HepG2 (cell line): ENCODE data around the gene JTB. TPM values are rescaled to one million over a fixed set of nuclear protein-coding genes. Genes with fewer than 3 reads are reported as not detected.

ENCODE experiments used
- BCL3 ChIP-seq: sonication (generic); formaldehyde crosslinking; IDR thresholded peaks from 2 replicates; pipeline ENCODE4 v1.5.1; 2020; ENCODE audit warnings: mild to moderate bottlenecking, missing genetic modification reagents, moderate library complexity
- CTCF ChIP-seq: sonication (generic); formaldehyde crosslinking; IDR thresholded peaks from 2 replicates; pipeline ENCODE4 v1.5.0; 2020; ENCODE audit warnings: mild to moderate bottlenecking, missing genetic modification reagents, moderate library complexity
- DBP ChIP-seq: sonication (generic); formaldehyde crosslinking; IDR thresholded peaks from 2 replicates; pipeline ENCODE4 v1.4.0; 2020; ENCODE audit warnings: missing genetic modification reagents; ENCODE audit errors: not compliant biosample characterization
- FIP1L1 ChIP-seq: fragments of 200-400 bp; formaldehyde crosslinking; IDR thresholded peaks from 2 replicates; pipeline ENCODE4 v1.6.1; 2018; ENCODE audit warnings: low read depth, mild to moderate bottlenecking, low read length, moderate library complexity, borderline replicate concordance; ENCODE audit not compliant: insufficient read depth
- FOXP1 ChIP-seq, 2 experiments: fragments of 450-650 bp in 1 of 2; IDR thresholded peaks; 2 replicates each; pipeline ENCODE4 v1.6.1; 2017 to 2018; ENCODE audit warnings: antibody characterized with exemption in 1 of 2
- HNF1B ChIP-seq: sonication (generic); formaldehyde crosslinking; IDR thresholded peaks from 2 replicates; pipeline ENCODE4 v1.5.1; 2020; ENCODE audit warnings: mild to moderate bottlenecking, moderate library complexity, missing genetic modification reagents
- HNRNPH1 ChIP-seq: fragments of 200-400 bp; formaldehyde crosslinking; optimal IDR thresholded peaks from 2 replicates; pipeline ENCODE3; 2017; ENCODE audit warnings: mild to moderate bottlenecking, low read depth, low read length
- JUN ChIP-seq: sonication (generic); formaldehyde crosslinking; IDR thresholded peaks from 2 replicates; pipeline ENCODE4 v1.4.0; 2020; ENCODE audit warnings: mild to moderate bottlenecking, missing genetic modification reagents
- LCORL ChIP-seq, 2 experiments: fragments of 450-650 bp in 1 of 2; sonication (generic) in 1 of 2; formaldehyde crosslinking in 1 of 2; IDR thresholded peaks; 2 replicates each; pipeline versions ENCODE4 v1.5.0 to v1.6.1; 2017 to 2020; ENCODE audit warnings: antibody characterized with exemption in 1 of 2, missing genetic modification reagents in 1 of 2
- MBD4 ChIP-seq: IDR thresholded peaks from 2 replicates; pipeline ENCODE4 v1.6.1; 2012; ENCODE audit warnings: low read length, inconsistent platforms, borderline replicate concordance
- NCOA2 ChIP-seq: sonication (generic); formaldehyde crosslinking; IDR thresholded peaks from 2 replicates; pipeline ENCODE4 v1.8.0; 2022; ENCODE audit warnings: inconsistent platforms
- PITX1 ChIP-seq: sonication (generic); formaldehyde crosslinking; IDR thresholded peaks from 2 replicates; pipeline ENCODE4 v1.5.1; 2020; ENCODE audit warnings: mild to moderate bottlenecking, missing genetic modification reagents
- REL ChIP-seq: sonication (generic); formaldehyde crosslinking; conservative IDR thresholded peaks from 2 replicates; pipeline ENCODE4 v1.8.0; 2022; ENCODE audit warnings: mild to moderate bottlenecking, missing genetic modification reagents, moderate library complexity
- RFXAP ChIP-seq: sonication (generic); formaldehyde crosslinking; IDR thresholded peaks from 2 replicates; pipeline ENCODE4 v1.4.0; 2020; ENCODE audit warnings: missing genetic modification reagents, borderline replicate concordance
- SMAD3 ChIP-seq: sonication (generic); formaldehyde crosslinking; IDR thresholded peaks from 2 replicates; pipeline ENCODE4 v1.4.0; 2020; ENCODE audit warnings: missing genetic modification reagents
- TP53 ChIP-seq: sonication (generic); formaldehyde crosslinking; conservative IDR thresholded peaks from 2 replicates; pipeline ENCODE4 v1.4.0; 2020; ENCODE audit warnings: missing genetic modification reagents
- ZFP36L1 ChIP-seq: sonication (generic); formaldehyde crosslinking; IDR thresholded peaks from 2 replicates; pipeline ENCODE4 v1.8.0; 2022; ENCODE audit warnings: mild to moderate bottlenecking, missing genetic modification reagents, moderate library complexity
- ZNF235 ChIP-seq: sonication (generic); formaldehyde crosslinking; IDR thresholded peaks from 2 replicates; pipeline ENCODE4 v1.8.1; 2023; ENCODE audit warnings: mild to moderate bottlenecking, missing genetic modification reagents, borderline replicate concordance
- ZNF253 ChIP-seq: sonication (generic); formaldehyde crosslinking; IDR thresholded peaks from 2 replicates; pipeline ENCODE4 v1.8.0; 2022; ENCODE audit warnings: mild to moderate bottlenecking, missing genetic modification reagents, borderline replicate concordance
- ZNF292 ChIP-seq: sonication (generic); formaldehyde crosslinking; IDR thresholded peaks from 2 replicates; pipeline ENCODE4 v1.8.1; 2022; ENCODE audit warnings: mild to moderate bottlenecking, low read depth, missing genetic modification reagents, borderline replicate concordance
- ZNF549 ChIP-seq: sonication (generic); formaldehyde crosslinking; IDR thresholded peaks from 2 replicates; pipeline ENCODE4 v1.5.0; 2020; ENCODE audit warnings: missing genetic modification reagents
- ZNF577 ChIP-seq: sonication (generic); formaldehyde crosslinking; IDR thresholded peaks from 2 replicates; pipeline ENCODE4 v1.4.0; 2020; ENCODE audit warnings: mild to moderate bottlenecking, low read depth, missing genetic modification reagents, borderline replicate concordance
- ZNF691 ChIP-seq: sonication (generic); formaldehyde crosslinking; IDR thresholded peaks from 2 replicates; pipeline ENCODE4 v1.4.0; 2020; ENCODE audit warnings: missing genetic modification reagents, low read depth, mild to moderate bottlenecking, borderline replicate concordance
- polyA plus RNA-seq, 8 experiments: library from polyadenylated mRNA; depleted of rRNA in 3 of 8; stranded (reverse) in 7 of 8; unstranded in 1 of 8; fragments of >200 nt; fragmentation: Illumina TruSeq in 4 of 8; extraction: Trizol in 4 of 8; gene quantifications; 2 replicates each; pipeline versions ENCODE4 v1.2.1 to v1.2.3, GENCODE V29; 2011 to 2016; ENCODE audit warnings: low read depth in 4 of 8, missing spikeins in 1 of 8, mixed read lengths in 1 of 8; ENCODE audit not compliant: insufficient read depth in 1 of 8
- total RNA-seq, 5 experiments: library from RNA; depleted of rRNA; stranded (reverse); fragments of >200 nt; fragmentation: Illumina TruSeq; extraction: Trizol; gene quantifications; 2 replicates each; pipeline ENCODE4 v1.2.3, GENCODE V29; 2016; ENCODE audit warnings: low read depth in 1 of 5

The JTB gene
- total and polyA plus RNA-seq, 2 of the 13 experiments (the other 11 are each of a cell fraction or from before 2014, with no cell fraction given) = 96.7 to 99.2 TPM

- TF ChIP-seq LCORL (IDR thresholded peaks at IDR 0.05) = no peak
- TF ChIP-seq LCORL (CRISPR knock-in tag; IDR thresholded peaks at IDR 0.05) = 0 out of 2 replicates have a peak, but pooled peaks have one; percentile 36
- no peak for TF ChIP-seq FOXP1 (IDR thresholded peaks at IDR 0.05)
- no peak for TF ChIP-seq FOXP1 (CRISPR knock-in tag; IDR thresholded peaks at IDR 0.05)
- no peak for TF ChIP-seq JUN (CRISPR knock-in tag)
- no peak for TF ChIP-seq REL (CRISPR knock-in tag)
- no peak for TF ChIP-seq BCL3 (CRISPR knock-in tag)
- TF ChIP-seq ZFP36L1 (CRISPR knock-in tag) = no peak
- TF ChIP-seq ZNF577 (CRISPR knock-in tag) = no peak
- no peak for TF ChIP-seq ZNF549 (CRISPR knock-in tag)
- no peak for TF ChIP-seq RFXAP (CRISPR knock-in tag)
- no peak for TF ChIP-seq ZNF235 (CRISPR knock-in tag)
- no peak for TF ChIP-seq ZNF253 (CRISPR knock-in tag)
- no peak; the same call in 1 of the 2 replicates for TF ChIP-seq ZNF691 (CRISPR knock-in tag)
- TF ChIP-seq CTCF (CRISPR knock-in tag) = no peak; the same call in 1 of the 2 replicates
- no peak for TF ChIP-seq PITX1
- no peak for TF ChIP-seq ZNF292 (CRISPR knock-in tag)
- no peak for TF ChIP-seq TP53 (CRISPR knock-in tag)
- no peak for TF ChIP-seq FIP1L1
- TF ChIP-seq HNRNPH1 = no peak
- TF ChIP-seq NCOA2 (CRISPR knock-in tag) = no peak
- TF ChIP-seq SMAD3 (CRISPR knock-in tag) = peak; percentile 14; the same call in 1 of the 2 replicates
- no peak for TF ChIP-seq MBD4
- peak; percentile 65; the same call in 1 of the 2 replicates for TF ChIP-seq HNF1B (CRISPR knock-in tag)
- peak; percentile 62 for TF ChIP-seq DBP
Observed at GRCh38 chr1:153963030-153963849, 14.2 kb downstream of the JTB start, which contains the start of gene SLC39A1 (continued).
